Transverse colon (tissue), 4 donors: ENCODE results near the gene TPSB2. TPM values are rescaled to one million over a fixed set of nuclear protein-coding genes. Genes with fewer than 3 reads are reported as not detected.
"Not testable (repeated sequence)": the region's sequence is repeated elsewhere in the genome, so short reads cannot be mapped to it uniquely, and the experiment has no call there.

Experiments
- DNase-seq: peaks from one replicate; pipeline ENCODE4 v3.0.0-alpha.2; 2019
- H3K27ac ChIP-seq, 4 donors: fragments of 200-600 bp; sonication (generic); 2 replicates each; pipeline ENCODE4 v1.5.1; 2016 to 2018; ENCODE audit warnings: inconsistent platforms in 4 of 4
- H3K27me3 ChIP-seq: fragments of 200-600 bp; sonication (generic); 2 replicates; pipeline ENCODE4 v1.5.1; 2017; ENCODE audit warnings: inconsistent platforms
- H3K36me3 ChIP-seq, 4 donors: fragments of 200-600 bp; sonication (generic); 2 replicates each; pipeline ENCODE4 v1.5.1; 2017 to 2019; ENCODE audit warnings: inconsistent platforms in 4 of 4
- H3K4me1 ChIP-seq, 4 donors: fragments of 200-600 bp; sonication (generic); 2 replicates each; pipeline ENCODE4 v1.5.1; 2017 to 2020; ENCODE audit warnings: inconsistent platforms in 4 of 4
- H3K4me3 ChIP-seq, 4 donors: fragments of 200-600 bp; sonication (generic); 1 replicate in 1 of 4; 2 replicates in 3 of 4; pipeline versions ENCODE4 v1.5.1 to v1.6.1; 2017 to 2019; ENCODE audit warnings: inconsistent platforms in 4 of 4
- H3K9me3 ChIP-seq, 2 donors: fragments of 200-600 bp; sonication (generic); 2 replicates each; pipeline ENCODE4 v1.5.1; 2017 to 2019; ENCODE audit warnings: inconsistent platforms in 2 of 2
- CTCF ChIP-seq, 5 experiments: fragments of 200-600 bp in 3 of 5; fragments of 450-650 bp in 2 of 5; sonication (generic) in 3 of 5; IDR thresholded peaks; 1 replicate in 2 of 5; 2 replicates in 3 of 5; pipeline ENCODE4 v1.5.1; 2016 to 2017; ENCODE audit warnings: antibody characterized with exemption in 5 of 5, inconsistent platforms in 3 of 5, mild to moderate bottlenecking in 2 of 5, moderate library complexity in 1 of 5
- EP300 ChIP-seq: sonication (generic); formaldehyde crosslinking; IDR thresholded peaks from one replicate; pipeline ENCODE4 v1.6.1; 2017; ENCODE audit warnings: antibody characterized with exemption, low read depth
- POLR2A ChIP-seq: fragments of 450-650 bp; IDR thresholded peaks from one replicate; pipeline ENCODE4 v1.6.1; 2016; ENCODE audit warnings: antibody characterized with exemption, mild to moderate bottlenecking, moderate library complexity
- POLR2AphosphoS5 ChIP-seq, 3 donors: sonication (generic); formaldehyde crosslinking; IDR thresholded peaks; one replicate each; pipeline ENCODE4 v1.6.1; 2016; ENCODE audit warnings: antibody characterized with exemption in 3 of 3
- WGBS, 2 donors: methylation state at CpG; one replicate each; pipeline ENCODE4 v1.1.5; 2018; ENCODE audit warnings: low coverage in 1 of 2; 5-methylcytosine and 5-hydroxymethylcytosine counted together
- in situ Hi-C, 4 donors: fragments of 200-750 bp; cut with MboI; loops; one replicate each; pipeline versions ENCODE4 v1.15.0 to v1.15.1; 2017; ENCODE audit warnings: low sequenced_read_pairs in 3 of 4, low pct_ligation_motif_present in 1 of 4, low pct_unique_long_range_greater_than_20kb in 1 of 4
- intact Hi-C: fragments of 100-400 bp; cut with DNase I; formaldehyde crosslinking; loops from one replicate; pipeline ENCODE4 v1.15.1; 2023; ENCODE audit warnings: low total_unique reads
- total RNA-seq, 4 donors: library from RNA; depleted of rRNA; stranded (reverse); fragments of >200 nt; gene quantifications; one replicate each; pipeline ENCODE4 v1.1.0, GENCODE V29; 2016

Gene TPSB2
- total RNA-seq, result 10 to 100 TPM; 12.5 to 35.2 (median 24.8) TPM

DNA sequence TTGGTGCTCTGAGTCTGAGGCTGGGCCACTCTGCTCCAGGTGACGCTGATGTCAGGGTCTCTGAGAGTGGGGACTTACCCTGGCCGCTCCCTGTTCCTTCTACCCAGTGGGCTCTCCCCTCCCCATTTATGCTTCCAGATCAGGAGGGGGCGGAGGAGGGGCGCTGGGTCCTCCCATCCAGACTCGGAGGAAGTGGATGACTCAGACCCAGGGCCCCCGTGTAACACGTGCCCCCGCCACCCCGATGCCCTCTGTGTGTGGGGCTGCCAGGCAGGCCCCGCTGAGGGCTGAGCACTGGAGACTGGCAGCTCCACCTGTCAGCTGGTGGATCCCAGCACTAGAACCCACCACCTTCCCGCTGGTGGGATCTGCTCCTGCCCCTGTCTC, at the start of gene TPSB2:
Gene TPSB2, minus strand, starts transcription at position 101 of the 387 bp plus-strand sequence. CDS start 233 bp downstream, outside the sequence.
- H3K4me3 ChIP-seq, H3K36me3 ChIP-seq, H3K9me3 ChIP-seq, H3K27ac ChIP-seq, H3K4me1 ChIP-seq, intact Hi-C loops, H3K27me3 ChIP-seq, DNase-seq, in situ Hi-C loops: not testable (repeated sequence)
- WGBS, 2 donors, result no CpG with 5 or more reads among the region's 11 CpGs

GRCh38 chr16:1279081-1279944, 49.3 kb upstream of the TPSB2 start:
- no peak for TF ChIP-seq POLR2A
- TF ChIP-seq CTCF (IDR thresholded peaks at IDR 0.05), result no peak
- no peak for TF ChIP-seq EP300
- TF ChIP-seq POLR2AphosphoS5 (IDR thresholded peaks at IDR 0.05), result no peak
- Histone ChIP-seq H3K36me3 (no peaks in the 10 kb centered on the region), H3K4me1 (no peaks in the 10 kb centered on the region), H3K9me3 (no peaks in the 10 kb centered on the region), H3K27me3 (peaks cover 50% of the 10 kb centered on the region), H3K4me3 (no peak overlapping the region), H3K27ac (no peak overlapping the region)
- intact Hi-C loops, result no loop called here
- 60 to 75% methylated on average over 1 to 29 of the region's 30 CpGs for WGBS, 2 donors
- in situ Hi-C loops, result no loop called here
- DNase-seq, result no peak

GRCh38 chr16:1278477-1278876, 48.5 kb upstream of the TPSB2 start:
- intact Hi-C loops, result no loop called here
- no peak overlapping the region for H3K27ac ChIP-seq
- in situ Hi-C loops, result no loop called here
- no peaks in the 10 kb centered on the region for H3K4me1 ChIP-seq
- H3K27me3 ChIP-seq, result peaks cover 45% of the 10 kb centered on the region
- H3K9me3 ChIP-seq, result no peaks in the 10 kb centered on the region
- TF ChIP-seq CTCF (IDR thresholded peaks at IDR 0.05), result no peak
- no peak for TF ChIP-seq POLR2A
- TF ChIP-seq EP300, result no peak
- no peak for TF ChIP-seq POLR2AphosphoS5 (IDR thresholded peaks at IDR 0.05)
- WGBS, 2 donors, result 30% methylated on average over 18 of the region's 18 CpGs; no CpG with 5 or more reads in 1 of the 2 donors
- no peak overlapping the region for H3K4me3 ChIP-seq
- DNase-seq, result no peak
- no peaks in the 10 kb centered on the region for H3K36me3 ChIP-seq

- peaks cover 38% of the 10 kb centered on the region for H3K27me3 ChIP-seq
- no peak for TF ChIP-seq CTCF (IDR thresholded peaks at IDR 0.05)
- TF ChIP-seq POLR2AphosphoS5 (IDR thresholded peaks at IDR 0.05), result no peak
- TF ChIP-seq EP300, result no peak
- no peak for TF ChIP-seq POLR2A
- H3K4me3 ChIP-seq, result no peak overlapping the region
- H3K36me3 ChIP-seq, result no peaks in the 10 kb centered on the region
- intact Hi-C loops (no loop called here), in situ Hi-C loops (no loop called here)
- no peak overlapping the region for H3K27ac ChIP-seq
- 47 to 48% methylated on average over 12 to 21 of the region's 21 CpGs for WGBS, 2 donors
- H3K4me1 ChIP-seq, result no peaks in the 10 kb centered on the region
- DNase-seq, result no peak
- H3K9me3 ChIP-seq, result no peaks in the 10 kb centered on the region
Observed at GRCh38 chr16:1277617-1278282, 47.8 kb upstream of the TPSB2 start.
